Lower leg skin (tissue), 4 donors: ENCODE results near the gene TMEM255A. TPM values are rescaled to one million over a fixed set of nuclear protein-coding genes. Genes with fewer than 3 reads are reported as not detected.

Source experiments
- DNase-seq, 2 donors: peaks; one replicate each; pipeline ENCODE4 v3.0.0-alpha.2; 2019; ENCODE audit warnings: low spot score in 2 of 2
- H3K4me3 ChIP-seq: fragments of 200-600 bp; sonication (generic); 2 replicates; pipeline ENCODE4 v1.5.1; 2017; ENCODE audit warnings: mild to moderate bottlenecking, low read depth; ENCODE audit not compliant: poor library complexity, severe bottlenecking
- POLR2A ChIP-seq, 2 donors: fragments of 450-650 bp; IDR thresholded peaks; one replicate each; pipeline ENCODE4 v1.6.1; 2016 to 2017; ENCODE audit warnings: antibody characterized with exemption in 2 of 2, mild to moderate bottlenecking in 1 of 2, moderate library complexity in 1 of 2
- WGBS, 2 donors: methylation state at CpG; one replicate each; pipeline ENCODE4 v1.1.5; 2018; 5-methylcytosine and 5-hydroxymethylcytosine counted together
- intact Hi-C: fragments of 100-400 bp; cut with DNase I; formaldehyde crosslinking; loops from one replicate; pipeline ENCODE4 v1.15.0; 2023; ENCODE audit warnings: low total_unique reads
- total RNA-seq, 4 donors: library from RNA; depleted of rRNA; stranded (reverse); fragments of >200 nt; gene quantifications; one replicate each; pipeline ENCODE4 v1.1.0, GENCODE V29; 2016
- TF ChIP-seq, protein P1 (sequence below), 3 donors: fragments of 450-650 bp; IDR thresholded peaks; one replicate each; pipeline ENCODE4 v1.5.1; 2016; ENCODE audit warnings: antibody characterized with exemption in 3 of 3, mild to moderate bottlenecking in 3 of 3, moderate library complexity in 2 of 3

The TMEM255A gene
- total RNA-seq, 4 donors from 2014 or later: 1.7 to 4.3 (median 3.0) TPM

DNA sequence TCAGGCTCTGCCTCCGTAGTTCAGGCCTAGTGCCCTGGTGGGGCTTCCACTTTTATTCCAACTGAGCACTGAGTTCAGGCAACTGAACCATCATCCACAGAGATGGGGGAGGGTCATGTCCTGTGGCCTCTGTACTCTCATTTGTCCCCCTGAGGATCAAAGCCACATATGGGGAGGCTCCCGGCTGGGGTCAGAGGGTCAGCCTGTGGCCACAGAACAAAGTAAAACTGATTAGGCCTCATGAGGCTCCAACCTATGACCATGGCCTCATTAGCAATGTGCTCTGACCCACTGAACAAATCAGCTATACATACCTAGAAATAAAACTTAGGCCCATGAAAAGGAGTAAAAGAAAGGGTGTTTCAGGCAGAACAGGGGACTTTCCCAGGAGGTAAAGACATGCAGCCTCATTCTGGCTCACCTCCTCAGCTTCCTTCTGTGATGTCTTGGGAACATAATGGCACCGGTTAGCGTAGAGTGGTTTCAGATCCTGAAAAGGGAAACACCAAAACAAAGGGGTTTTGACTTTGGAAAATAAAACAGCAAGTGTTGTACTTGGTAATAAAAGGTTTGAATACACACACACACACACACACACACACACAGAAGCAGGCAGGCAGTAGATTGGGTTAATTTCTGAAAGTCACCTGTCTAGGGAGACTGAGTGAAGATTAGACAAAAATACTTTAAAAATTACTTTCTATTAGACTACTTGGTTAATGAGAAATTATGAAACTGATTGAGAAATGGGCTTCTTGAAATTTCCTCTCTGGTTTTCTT is 24.3 kb downstream of the TMEM255A start:
- DNase-seq: no peak
- no peak overlapping the region for H3K4me3 ChIP-seq
- intact Hi-C loops: no loop called here
- TF ChIP-seq, protein P1, sequence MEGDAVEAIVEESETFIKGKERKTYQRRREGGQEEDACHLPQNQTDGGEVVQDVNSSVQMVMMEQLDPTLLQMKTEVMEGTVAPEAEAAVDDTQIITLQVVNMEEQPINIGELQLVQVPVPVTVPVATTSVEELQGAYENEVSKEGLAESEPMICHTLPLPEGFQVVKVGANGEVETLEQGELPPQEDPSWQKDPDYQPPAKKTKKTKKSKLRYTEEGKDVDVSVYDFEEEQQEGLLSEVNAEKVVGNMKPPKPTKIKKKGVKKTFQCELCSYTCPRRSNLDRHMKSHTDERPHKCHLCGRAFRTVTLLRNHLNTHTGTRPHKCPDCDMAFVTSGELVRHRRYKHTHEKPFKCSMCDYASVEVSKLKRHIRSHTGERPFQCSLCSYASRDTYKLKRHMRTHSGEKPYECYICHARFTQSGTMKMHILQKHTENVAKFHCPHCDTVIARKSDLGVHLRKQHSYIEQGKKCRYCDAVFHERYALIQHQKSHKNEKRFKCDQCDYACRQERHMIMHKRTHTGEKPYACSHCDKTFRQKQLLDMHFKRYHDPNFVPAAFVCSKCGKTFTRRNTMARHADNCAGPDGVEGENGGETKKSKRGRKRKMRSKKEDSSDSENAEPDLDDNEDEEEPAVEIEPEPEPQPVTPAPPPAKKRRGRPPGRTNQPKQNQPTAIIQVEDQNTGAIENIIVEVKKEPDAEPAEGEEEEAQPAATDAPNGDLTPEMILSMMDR (IDR thresholded peaks at IDR 0.05): no peak
- no peak for TF ChIP-seq POLR2A (IDR thresholded peaks at IDR 0.05)
- WGBS, 2 donors: 79% methylated on average over 4 of the region's 4 CpGs

DNA sequence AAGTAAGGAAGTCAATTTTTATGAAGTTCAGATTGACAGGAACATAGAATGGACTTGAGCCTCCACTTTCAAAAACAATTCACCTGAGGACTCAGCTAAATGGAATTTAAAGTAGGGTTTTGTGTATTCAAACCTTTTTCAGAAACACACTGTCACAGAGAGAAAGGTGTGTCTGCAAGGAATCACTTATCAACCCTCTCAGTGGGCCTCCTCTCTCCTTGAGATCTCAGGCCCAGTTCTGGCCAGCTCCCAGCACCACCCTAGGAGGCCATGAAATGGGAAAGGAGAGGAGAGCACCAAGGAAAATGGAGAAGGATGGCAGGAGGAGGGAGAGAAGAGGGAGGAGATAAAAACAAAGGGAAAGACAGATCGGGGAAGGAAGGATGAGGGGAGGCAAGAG is 28.6 kb downstream of the TMEM255A start:
- whole genome bisulfite sequencing, 2 donors: 70 to 88% methylated on average over 1 of the region's 1 CpG
- intact Hi-C loops: no loop called here
- DNase-seq: no peak
- H3K4me3 ChIP-seq: no peak overlapping the region
- TF ChIP-seq, protein P1 (IDR thresholded peaks at IDR 0.05): no peak
- no peak for TF ChIP-seq POLR2A (IDR thresholded peaks at IDR 0.05)

DNA sequence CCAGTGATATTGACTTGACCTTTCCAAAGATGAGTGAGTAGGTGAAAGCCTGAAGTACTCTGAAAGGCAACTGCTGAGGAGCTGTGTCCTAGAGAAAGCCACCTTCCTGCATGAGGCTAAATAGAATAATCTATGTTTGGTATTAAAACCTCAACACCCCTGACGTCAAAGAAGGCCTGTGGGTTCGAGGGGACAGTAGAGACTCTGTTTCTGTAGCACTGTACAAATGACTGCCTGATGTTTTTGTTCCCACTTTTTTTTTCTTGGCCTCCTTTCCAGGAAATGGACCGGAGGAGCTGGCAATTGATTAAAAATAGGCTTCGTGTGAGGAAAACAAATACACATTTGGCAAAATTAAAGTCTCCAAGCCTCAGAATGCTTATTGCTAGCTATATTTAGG is 29.5 kb downstream of the TMEM255A start:
- no peak overlapping the region for H3K4me3 ChIP-seq
- WGBS, 2 donors: 28 to 47% methylated on average over 4 of the region's 4 CpGs
- no peak for DNase-seq
- no peak for TF ChIP-seq POLR2A (IDR thresholded peaks at IDR 0.05)
- TF ChIP-seq, protein P1 (IDR thresholded peaks at IDR 0.05): no peak
- intact Hi-C loops: no loop called here

DNA sequence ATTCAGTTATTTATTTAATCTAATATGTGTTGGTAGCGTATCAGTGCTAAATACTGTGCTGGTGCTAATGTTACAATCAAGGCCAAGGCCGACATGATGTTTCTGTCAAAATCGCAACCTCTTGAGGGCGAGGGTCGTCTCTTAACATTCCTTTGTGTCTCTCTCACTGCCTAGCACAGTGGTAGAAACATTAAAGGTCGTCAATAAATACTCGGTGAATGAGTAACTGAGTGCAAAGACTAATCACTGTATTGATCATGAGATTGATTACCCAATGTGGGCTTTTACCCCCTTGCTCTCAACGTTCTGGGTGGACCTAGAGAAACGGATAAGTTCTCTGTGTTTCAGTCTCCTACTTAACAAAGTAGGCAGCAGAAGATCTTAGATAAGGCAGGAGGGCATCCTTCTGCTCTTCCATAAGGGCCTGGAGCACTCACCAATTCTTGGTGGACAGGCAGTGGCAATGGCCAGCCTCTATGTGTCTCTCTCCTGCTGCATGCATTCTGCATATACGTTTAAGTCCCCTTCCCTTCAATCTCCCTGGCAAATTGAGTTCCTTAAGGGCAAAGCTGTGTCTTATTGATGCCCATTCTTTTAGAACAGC is 30.1 kb downstream of the TMEM255A start:
- DNase-seq: no peak
- intact Hi-C loops: no loop called here
- 78 to 91% methylated on average over 10 of the region's 10 CpGs for WGBS, 2 donors
- H3K4me3 ChIP-seq: no peak overlapping the region
- TF ChIP-seq POLR2A (IDR thresholded peaks at IDR 0.05): no peak
- TF ChIP-seq, protein P1 (IDR thresholded peaks at IDR 0.05): no peak

DNA sequence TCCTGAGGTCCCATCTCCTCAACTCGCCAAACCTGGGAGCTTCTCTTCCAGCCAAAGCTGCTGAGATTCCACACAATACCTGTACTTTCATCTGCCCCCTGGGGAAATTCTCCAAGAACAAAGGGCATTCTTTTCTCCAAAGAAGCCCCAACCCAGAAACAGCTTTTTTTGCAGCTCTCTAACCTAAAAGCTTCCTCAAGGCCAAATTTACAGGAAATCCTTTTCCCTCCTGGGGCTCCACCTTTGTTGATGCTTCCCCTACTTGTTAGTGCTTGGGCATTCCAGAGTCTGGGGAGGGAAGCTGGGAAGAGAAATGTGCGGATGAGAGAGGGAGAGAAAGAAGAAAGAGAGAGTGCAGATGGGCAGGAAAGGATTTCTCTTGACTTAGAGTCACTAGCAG is 36.3 kb downstream of the TMEM255A start:
- WGBS, 2 donors: 39 to 78% methylated on average over 2 of the region's 2 CpGs
- intact Hi-C loops: no loop called here
- no peak for TF ChIP-seq POLR2A (IDR thresholded peaks at IDR 0.05)
- TF ChIP-seq, protein P1 (IDR thresholded peaks at IDR 0.05): no peak
- no peak overlapping the region for H3K4me3 ChIP-seq
- no peak for DNase-seq
